ENCODE measurements around the gene STK32B. TPM values are rescaled to one million over a fixed set of nuclear protein-coding genes. Genes with fewer than 3 reads are reported as not detected.
A peak's percentile ranks its signal among the peaks of the same experiment; 100 is the strongest.

The STK32B gene
- total RNA-seq, 1 experiment from 2014 or later: 15.1 TPM

GRCh38 chr4:5500165-5500564 is 448.9 kb downstream of the STK32B start:
- intact Hi-C loops (cut with micrococcal nuclease; ENCODE audit: unreplicated experiment): no loop called here
- no peak for DNase-seq (ENCODE audit: low spot score)
- POLR2A ChIA-PET (ENCODE audit: low non-redundant PET): no interaction called here
- no peak overlapping the region for H3K27ac ChIP-seq (ENCODE audit: low read depth, low read length, poor library complexity, severe bottlenecking)
- CTCF ChIA-PET: no interaction called here
- H3K9me3 ChIP-seq (ENCODE audit: low read depth, low read length, poor library complexity, severe bottlenecking): no peaks in the 10 kb centered on the region
- H3K36me3 ChIP-seq (ENCODE audit: insufficient read depth, low read length, poor library complexity, severe bottlenecking): no peaks in the 10 kb centered on the region
- TF ChIP-seq CTCF (conservative IDR thresholded peaks at IDR 0.05; ENCODE audit: low read depth, low read length) (no peak), EZH2 (IDR thresholded peaks at IDR 0.05; ENCODE audit: borderline replicate concordance, low read depth, low read length, poor library complexity, severe bottlenecking) (no peak)
- no peaks in the 10 kb centered on the region for H3K4me1 ChIP-seq (ENCODE audit: insufficient read depth, low read length, poor library complexity, severe bottlenecking)
- TSS peak; percentile 45 for BruUV-seq (replicated peaks)
- H3K27me3 ChIP-seq (replicated peaks; ENCODE audit: insufficient read depth, low read depth, low read length, poor library complexity): no peaks in the 10 kb centered on the region
- H3K4me3 ChIP-seq (ENCODE audit: low read depth, low read length, poor library complexity, severe bottlenecking): no peak overlapping the region

GRCh38 chr4:5503336-5503936 is 452.2 kb downstream of the STK32B start:
- TF ChIP-seq CTCF (conservative IDR thresholded peaks at IDR 0.05; ENCODE audit: low read depth, low read length) (no peak), EZH2 (IDR thresholded peaks at IDR 0.05; ENCODE audit: borderline replicate concordance, low read depth, low read length, poor library complexity, severe bottlenecking) (no peak)
- ChIA-PET CTCF (no interaction called here), POLR2A (ENCODE audit: low non-redundant PET) (no interaction called here)
- no peaks in the 10 kb centered on the region for H3K4me1 ChIP-seq (ENCODE audit: insufficient read depth, low read length, poor library complexity, severe bottlenecking)
- no peaks in the 10 kb centered on the region for H3K36me3 ChIP-seq (ENCODE audit: insufficient read depth, low read length, poor library complexity, severe bottlenecking)
- no TSS peak for BruUV-seq (replicated peaks)
- no peaks in the 10 kb centered on the region for H3K9me3 ChIP-seq (ENCODE audit: low read depth, low read length, poor library complexity, severe bottlenecking)
- H3K4me3 ChIP-seq (ENCODE audit: low read depth, low read length, poor library complexity, severe bottlenecking): no peak overlapping the region
- intact Hi-C loops (cut with micrococcal nuclease; ENCODE audit: unreplicated experiment): no loop called here
- no peak for DNase-seq (ENCODE audit: low spot score)
- H3K27me3 ChIP-seq (replicated peaks; ENCODE audit: insufficient read depth, low read depth, low read length, poor library complexity): no peaks in the 10 kb centered on the region
- H3K27ac ChIP-seq (ENCODE audit: low read depth, low read length, poor library complexity, severe bottlenecking): no peak overlapping the region

- no peaks in the 10 kb centered on the region for H3K27me3 ChIP-seq (replicated peaks; ENCODE audit: insufficient read depth, low read depth, low read length, poor library complexity)
- no peak overlapping the region for H3K4me3 ChIP-seq (ENCODE audit: low read depth, low read length, poor library complexity, severe bottlenecking)
- no peaks in the 10 kb centered on the region for H3K9me3 ChIP-seq (ENCODE audit: low read depth, low read length, poor library complexity, severe bottlenecking)
- no peak for DNase-seq (ENCODE audit: low spot score)
- ChIA-PET POLR2A (ENCODE audit: low non-redundant PET) (no interaction called here), CTCF (no interaction called here)
- no peaks in the 10 kb centered on the region for H3K4me1 ChIP-seq (ENCODE audit: insufficient read depth, low read length, poor library complexity, severe bottlenecking)
- H3K27ac ChIP-seq (ENCODE audit: low read depth, low read length, poor library complexity, severe bottlenecking): no peak overlapping the region
- no peaks in the 10 kb centered on the region for H3K36me3 ChIP-seq (ENCODE audit: insufficient read depth, low read length, poor library complexity, severe bottlenecking)
- no peak for TF ChIP-seq EZH2 (IDR thresholded peaks at IDR 0.05; ENCODE audit: borderline replicate concordance, low read depth, low read length, poor library complexity, severe bottlenecking)
- TF ChIP-seq CTCF (conservative IDR thresholded peaks at IDR 0.05; ENCODE audit: low read depth, low read length): no peak
- BruUV-seq (replicated peaks): no TSS peak
- intact Hi-C loops (cut with micrococcal nuclease; ENCODE audit: unreplicated experiment): no loop called here
Measured at GRCh38 chr4:5504486-5504885, 453.2 kb downstream of the STK32B start.

All from A673 (cell line).